K562 (cell line): ENCODE results near the gene HDC. TPM values are rescaled to one million over a fixed set of nuclear protein-coding genes. Genes with fewer than 3 reads are reported as not detected.

Experiments
- ASH1L ChIP-seq: fragments of 450-650 bp; IDR thresholded peaks from 2 replicates; pipeline ENCODE4 v1.6.1; 2018; ENCODE audit warnings: borderline replicate concordance, mild to moderate bottlenecking, low read depth; ENCODE audit not compliant: partially characterized antibody
- CREM ChIP-seq: IDR thresholded peaks from 2 replicates; pipeline ENCODE4 v1.6.1; 2014; ENCODE audit warnings: antibody characterized with exemption, low read depth
- CSDE1 ChIP-seq, 2 experiments: fragments of 450-650 bp; IDR thresholded peaks; 2 replicates each; pipeline ENCODE4 v1.6.1; 2016; ENCODE audit warnings: mild to moderate bottlenecking in 1 of 2
- FOXK1 ChIP-seq: sonication (generic); formaldehyde crosslinking; IDR thresholded peaks from 2 replicates; pipeline ENCODE4 v1.8.0; 2022; ENCODE audit warnings: missing genetic modification reagents, mild to moderate bottlenecking, borderline replicate concordance
- FOXM1 ChIP-seq, 2 experiments: fragments of 450-650 bp in 1 of 2; sonication (generic) in 1 of 2; formaldehyde crosslinking in 1 of 2; IDR thresholded peaks; 2 replicates each; pipeline versions ENCODE4 v1.6.1 to v1.9.0; 2017 to 2022; ENCODE audit warnings: low read depth in 2 of 2, mild to moderate bottlenecking in 2 of 2, missing genetic modification reagents in 1 of 2, moderate library complexity in 1 of 2
- GABPA ChIP-seq: fragments of 200-800 bp; sonication (Bioruptor generic); conservative IDR thresholded peaks from 2 replicates; pipeline ENCODE4 v1.6.1; 2016; ENCODE audit warnings: low read depth, missing genetic modification characterization, missing compliant biosample characterization
- GTF2E2 ChIP-seq: fragments of 200-800 bp; sonication (Bioruptor generic); IDR thresholded peaks from 2 replicates; pipeline ENCODE4 v1.6.1; 2016; ENCODE audit warnings: missing genetic modification characterization, missing compliant biosample characterization
- IFI16 ChIP-seq: fragments of 250-450 bp; sonication (Bioruptor Pico); IDR thresholded peaks from 2 replicates; pipeline ENCODE4 v2.1.2; 2022; ENCODE audit warnings: mild to moderate bottlenecking, inconsistent platforms
- JUNB ChIP-seq: fragments of 450-650 bp; formaldehyde crosslinking; conservative IDR thresholded peaks from 2 replicates; pipeline ENCODE4 v1.4.0; 2020; ENCODE audit warnings: mild to moderate bottlenecking
- MECOM ChIP-seq: fragments of 250-450 bp; sonication (Bioruptor Pico); IDR thresholded peaks from 2 replicates; pipeline ENCODE4 v1.8.0; 2022; ENCODE audit warnings: inconsistent platforms
- MEF2D ChIP-seq: conservative IDR thresholded peaks from 2 replicates; pipeline ENCODE4 v1.6.1; 2016; ENCODE audit warnings: low read depth, missing genetic modification characterization, missing compliant biosample characterization
- NELFE ChIP-seq: IDR thresholded peaks from 2 replicates; pipeline ENCODE4 v1.6.1; 2011; ENCODE audit warnings: mild to moderate bottlenecking; ENCODE audit not compliant: insufficient read depth, insufficient read length
- NR2C1 ChIP-seq, 2 experiments: fragments of 450-650 bp; IDR thresholded peaks; 2 replicates each; pipeline ENCODE4 v1.6.1; 2017; ENCODE audit warnings: mild to moderate bottlenecking in 2 of 2, antibody characterized with exemption in 1 of 2, inconsistent platforms in 1 of 2, missing compliant biosample characterization in 1 of 2, missing genetic modification characterization in 1 of 2
- PRPF4 ChIP-seq: fragments of 200-400 bp; formaldehyde crosslinking; IDR thresholded peaks from one replicate; pipeline ENCODE4 v1.6.1; 2017; ENCODE audit warnings: low read length, low read depth, mild to moderate bottlenecking; ENCODE audit not compliant: insufficient read depth, poor library complexity, severe bottlenecking
- RAD21 ChIP-seq, 2 experiments: fragments of 250-450 bp in 1 of 2; fragments of 450-650 bp in 1 of 2; sonication (Bioruptor Pico) in 1 of 2; formaldehyde crosslinking in 1 of 2; IDR thresholded peaks in 1 of 2; conservative IDR thresholded peaks in 1 of 2; 2 replicates each; pipeline versions ENCODE4 v1.4.0 to v1.8.0; 2020 to 2022; ENCODE audit warnings: mild to moderate bottlenecking in 2 of 2, moderate library complexity in 1 of 2
- RBBP5 ChIP-seq: fragments of 200-600 bp; sonication (generic); IDR thresholded peaks from 2 replicates; pipeline ENCODE4 v1.6.1; 2012; ENCODE audit warnings: borderline replicate concordance, mild to moderate bottlenecking, low read length, control low read depth, inconsistent platforms; ENCODE audit not compliant: insufficient read depth, poor library complexity, severe bottlenecking
- RCOR1 ChIP-seq, 2 experiments: IDR thresholded peaks; 2 replicates each; pipeline ENCODE4 v1.6.1; 2012; ENCODE audit warnings: low read depth in 2 of 2, low read length in 2 of 2, borderline replicate concordance in 1 of 2, improper control_type of control experiment in 1 of 2
- TOE1 ChIP-seq, 2 experiments: fragments of 450-650 bp in 1 of 2; sonication (generic) in 1 of 2; formaldehyde crosslinking in 1 of 2; IDR thresholded peaks; 2 replicates each; pipeline versions ENCODE4 v1.7.1 to v1.8.0; 2016 to 2022; ENCODE audit warnings: borderline replicate concordance in 2 of 2, mild to moderate bottlenecking in 2 of 2, antibody characterized with exemption in 1 of 2, inconsistent platforms in 1 of 2, low read depth in 1 of 2, missing genetic modification reagents in 1 of 2, moderate library complexity in 1 of 2
- ZBTB12 ChIP-seq: fragments of 250-450 bp; sonication (Bioruptor Pico); IDR thresholded peaks from 2 replicates; pipeline ENCODE4 v1.4.0; 2020
- ZNF174 ChIP-seq: fragments of 250-450 bp; sonication (Bioruptor Pico); IDR thresholded peaks from 2 replicates; pipeline ENCODE4 v1.4.0; 2020; ENCODE audit warnings: mild to moderate bottlenecking
- ZNF354B ChIP-seq: fragments of 250-450 bp; sonication (Bioruptor Pico); IDR thresholded peaks from 2 replicates; pipeline ENCODE4 v1.4.0; 2020
- ZNF592 ChIP-seq: fragments of 450-650 bp; IDR thresholded peaks from 2 replicates; pipeline ENCODE4 v1.6.1; 2017; ENCODE audit warnings: antibody characterized with exemption, mild to moderate bottlenecking
- polyA plus RNA-seq, 8 experiments: library from polyadenylated mRNA; depleted of rRNA in 4 of 8; stranded (reverse) in 5 of 8; unstranded in 3 of 8; fragments of >200 nt; fragmentation: Nextera tagmentation in 2 of 8; fragmentation: Illumina TruSeq in 1 of 8; extraction: Ambion mirVana in 2 of 8; extraction: Trizol in 1 of 8; gene quantifications; 2 replicates each; pipeline versions ENCODE4 v1.2.1 to v1.2.3, GENCODE V29; 2011 to 2014; ENCODE audit warnings: inconsistent platforms in 1 of 8, missing spikeins in 1 of 8
- total RNA-seq, 7 experiments: library from RNA; depleted of rRNA in 6 of 7; stranded (reverse); fragments of >200 nt in 6 of 7; fragmentation: Illumina TruSeq in 2 of 7; extraction: Trizol in 2 of 7; gene quantifications; 2 replicates each; pipeline versions ENCODE4 v1.2.1 to v1.2.3, GENCODE V29; 2011 to 2021; ENCODE audit warnings: low replicate concordance in 1 of 7

HDC gene
- total and polyA plus RNA-seq, 9 of the 15 experiments (the other 6 are each of a cell fraction or from before 2014, with no cell fraction given) = 0.26 to 5.3 (median 0.99) TPM

GRCh38 chr15:50260969-50261496, 4.5 kb downstream of the HDC start (continued):
- TF ChIP-seq ZBTB12 (no peak), RCOR1 (IDR thresholded peaks at IDR 0.05; ENCODE audit: borderline replicate concordance in 1 of 2, low read depth in 2 of 2, low read length in 2 of 2) (peak; percentile 73 to 96), GTF2E2 (tag) (0 out of 2 replicates have a peak, but pooled peaks have one; percentile 34), FOXM1 (IDR thresholded peaks at IDR 0.05; ENCODE audit: low read depth) (peak; percentile 95), FOXM1 (CRISPR knock-in tag; IDR thresholded peaks at IDR 0.05; ENCODE audit: low read depth) (no peak), NELFE (no peak), RBBP5 (no peak), ZNF354B (no peak), ZNF174 (CRISPR knock-in tag) (no peak), FOXK1 (CRISPR knock-in tag) (no peak), JUNB (CRISPR knock-in tag) (no peak), TOE1 (IDR thresholded peaks at IDR 0.05; ENCODE audit: borderline replicate concordance) (peak; percentile 13; the same call in 1 of the 2 replicates), TOE1 (CRISPR knock-in tag; IDR thresholded peaks at IDR 0.05; ENCODE audit: borderline replicate concordance, low read depth) (no peak), CREM (0 out of 2 replicates have a peak, but pooled peaks have one; percentile 21), GABPA (tag) (no peak; the same call in none of the 2 replicates), CSDE1 (IDR thresholded peaks at IDR 0.05) (no peak), MECOM (CRISPR knock-in tag) (peak; percentile 99), IFI16 (CRISPR knock-in tag) (no peak), NR2C1 (IDR thresholded peaks at IDR 0.05) (no peak), NR2C1 (tag; IDR thresholded peaks at IDR 0.05) (peak; percentile 16; the same call in 1 of the 2 replicates), ASH1L (no peak), PRPF4 (no peak), MEF2D (tag) (peak; percentile 43; the same call in 1 of the 2 replicates), ZNF592 (no peak; the same call in 1 of the 2 replicates), RAD21 (CRISPR knock-in tag; conservative IDR thresholded peaks at IDR 0.05 in 1 of 2, IDR thresholded peaks at IDR 0.05 in 1 of 2) (no peak; a peak in 2 of 4 replicates)
